ENCODE measurements around the gene FMC1.
A peak's percentile ranks its signal among the peaks of the same experiment; 100 is the strongest.

Gene FMC1

DNA sequence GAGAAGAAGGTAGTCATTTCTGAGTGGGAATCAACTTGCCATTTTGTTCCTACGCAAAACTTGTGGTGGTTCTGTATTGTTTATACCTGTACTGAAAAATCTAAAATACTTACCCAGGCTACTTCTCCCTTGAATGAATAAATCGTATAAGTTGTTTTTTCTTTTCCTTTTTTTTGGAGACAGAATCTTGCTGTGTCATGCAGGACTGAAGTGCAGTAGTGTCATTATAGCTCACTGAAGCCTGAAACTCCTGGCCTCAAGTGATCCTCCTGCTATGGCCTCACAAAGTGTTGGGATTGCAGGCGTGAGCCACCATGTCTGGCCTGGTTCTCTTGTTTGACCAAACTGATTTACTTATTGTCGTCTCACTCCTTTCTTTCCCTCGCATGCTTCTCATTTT lies 46.5 kb downstream of the FMC1 start:
- no peak for DNase-seq

DNA sequence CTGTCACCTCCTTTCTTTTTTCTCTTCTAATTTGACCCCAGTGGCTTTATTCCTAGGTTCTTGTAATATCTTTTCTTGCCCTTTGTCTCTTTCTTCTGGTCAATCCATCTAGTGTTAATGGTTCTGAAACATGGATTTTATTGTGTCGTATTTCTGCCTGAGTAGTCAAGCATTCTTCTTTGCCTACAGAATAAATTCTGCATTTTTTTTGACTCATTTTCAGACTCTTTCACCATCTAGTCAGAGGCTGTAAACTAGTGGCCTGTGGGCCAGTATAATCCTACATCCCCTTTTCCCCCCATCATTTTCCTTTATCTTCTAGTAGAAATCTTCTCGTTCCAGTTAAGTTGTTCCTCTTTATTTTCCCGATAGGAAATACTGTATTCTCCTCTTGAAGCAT lies 48.0 kb downstream of the FMC1 start:
- DNase-seq = no peak

DNA sequence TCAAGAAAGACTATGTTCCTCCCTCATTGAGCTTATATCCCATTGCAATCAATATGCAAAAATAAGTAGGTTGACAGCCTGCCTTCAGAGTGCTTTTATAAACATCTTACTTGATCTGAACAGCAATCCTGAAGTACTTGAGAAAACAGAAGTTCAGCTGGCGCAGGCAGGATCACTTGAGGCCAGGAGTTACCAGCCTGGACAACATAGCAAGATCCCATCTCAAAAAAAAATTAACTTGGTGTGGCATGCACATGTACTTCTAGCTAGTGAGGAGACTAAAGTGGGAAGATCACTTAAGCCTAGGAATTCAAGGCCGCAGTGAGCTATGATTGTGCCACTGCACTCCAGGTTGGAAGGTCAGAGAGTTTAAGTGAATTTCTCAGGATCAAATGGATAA lies 48.6 kb downstream of the FMC1 start:
- no peak for DNase-seq

DNA sequence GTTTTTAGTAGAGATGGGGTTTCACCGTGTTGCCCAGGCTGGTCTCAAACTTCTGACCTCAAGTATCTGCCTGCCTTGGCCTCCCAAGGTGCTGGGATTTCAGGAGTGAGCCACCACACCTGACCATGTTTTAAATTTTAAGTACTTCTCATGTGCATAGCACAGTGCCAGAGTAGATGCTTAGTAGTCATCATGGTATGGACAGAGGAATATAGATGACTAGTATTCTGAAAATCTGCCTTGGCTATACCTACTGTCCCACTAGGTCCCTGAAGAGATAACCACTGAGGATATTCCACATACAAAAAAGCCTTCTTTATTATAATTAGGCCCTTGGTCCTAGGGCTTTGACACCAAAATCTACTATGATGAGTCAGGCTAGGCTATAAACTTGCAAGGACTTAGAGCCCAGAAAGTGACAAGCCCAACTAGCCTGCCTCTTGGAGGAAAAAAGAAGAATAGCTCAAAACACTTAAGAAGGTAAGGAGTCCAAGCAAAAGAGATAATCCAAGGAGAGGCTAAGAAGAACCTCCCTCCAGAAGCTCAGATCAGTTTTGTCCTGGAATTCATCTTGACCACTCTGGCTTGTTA lies 52.6 kb downstream of the FMC1 start:
- DNase-seq = peak; percentile 10

DNA sequence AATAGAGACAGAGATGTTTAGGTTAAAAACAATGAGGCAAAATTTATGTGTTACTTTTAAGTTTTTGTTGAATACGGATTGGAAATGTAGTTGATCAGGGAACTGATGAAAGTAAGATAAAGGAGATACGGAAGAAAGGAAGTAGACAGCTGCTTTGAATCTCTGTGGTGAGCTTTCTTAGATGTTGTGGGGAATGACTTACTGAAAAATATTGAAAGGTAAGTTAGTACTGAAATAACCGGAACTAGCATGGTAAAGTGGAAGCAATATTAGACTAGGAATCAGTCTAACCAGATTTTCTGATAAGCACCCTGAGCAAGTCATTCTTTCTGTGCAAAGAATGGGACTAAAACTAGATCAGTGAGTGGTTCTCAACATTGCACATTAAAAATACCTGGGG lies 53.4 kb downstream of the FMC1 start:
- DNase-seq = peak; percentile 12

Data from hematopoietic multipotent progenitor cell treated with erythropoietin and hydrocortisone succinate and interleukin-3 and kit ligand, for 6 days (in vitro differentiated cells).